SU-DHL-6 (cell line): ENCODE results near the gene MID2.

Experiments
- H2AFZ ChIP-seq: fragments of 200-600 bp; sonication (generic); 2 replicates; pipeline ENCODE4 v1.6.1; 2014; ENCODE audit warnings: low read depth, mild to moderate bottlenecking, moderate library complexity, mixed read lengths, antibody characterized with exemption, low read length; ENCODE audit not compliant: severe bottlenecking
- H3F3A ChIP-seq: fragments of 200-600 bp; shearing (Covaris generic); 2 replicates; pipeline ENCODE4 v1.6.0; 2016; ENCODE audit warnings: antibody characterized with exemption, mild to moderate bottlenecking; ENCODE audit not compliant: insufficient read depth
- H3K27ac ChIP-seq: fragments of 200-600 bp; sonication (generic); 2 replicates; pipeline ENCODE4 v1.5.1; 2016; ENCODE audit warnings: low read depth, mild to moderate bottlenecking, low read length, moderate library complexity, mixed read lengths
- H3K27me3 ChIP-seq: fragments of 200-600 bp; sonication (generic), shearing (Covaris generic); 2 replicates; pipeline ENCODE4 v1.6.0; 2014; ENCODE audit warnings: mild to moderate bottlenecking, low read length
- H3K36me3 ChIP-seq: fragments of 200-600 bp; sonication (generic); 2 replicates; pipeline ENCODE4 v1.6.1; 2014; ENCODE audit warnings: mild to moderate bottlenecking, low read length, mixed read lengths
- H3K4me2 ChIP-seq: fragments of 300-600, 200-600 bp; shearing (Covaris generic), sonication (generic); 2 replicates; pipeline ENCODE4 v1.6.0; 2014; ENCODE audit warnings: low read length, low read depth, mild to moderate bottlenecking; ENCODE audit not compliant: poor library complexity, severe bottlenecking
- H3K4me3 ChIP-seq: fragments of 200-600 bp; sonication (generic); 2 replicates; pipeline ENCODE4 v1.5.1; 2014; ENCODE audit warnings: antibody characterized with exemption, low read length, mild to moderate bottlenecking, mixed read lengths; ENCODE audit not compliant: insufficient read depth, poor library complexity, severe bottlenecking
- H3K79me2 ChIP-seq: fragments of 200-600 bp; sonication (generic); 2 replicates; pipeline ENCODE4 v1.6.1; 2014; ENCODE audit warnings: mild to moderate bottlenecking, low read length, moderate library complexity; ENCODE audit not compliant: insufficient read depth
- H3K9ac ChIP-seq: fragments of 200-600 bp; sonication (generic); 2 replicates; pipeline ENCODE4 v1.7.0; 2014; ENCODE audit warnings: mild to moderate bottlenecking, low read length
- H3K9me2 ChIP-seq: fragments of 200-600 bp; sonication (generic); replicated peaks from 2 replicates; pipeline ENCODE4 v1.6.1; 2014; ENCODE audit warnings: low read length; ENCODE audit not compliant: insufficient read depth
- H3K9me3 ChIP-seq: fragments of 200-600 bp; sonication (generic); 2 replicates; pipeline ENCODE4 v1.6.1; 2014; ENCODE audit warnings: low read length, mixed read lengths; ENCODE audit not compliant: insufficient read depth
- H4K20me1 ChIP-seq: fragments of 200-600 bp; sonication (generic); 2 replicates; pipeline ENCODE4 v1.6.1; 2014; ENCODE audit warnings: low read depth, mild to moderate bottlenecking, antibody characterized with exemption, low read length, moderate library complexity, mixed read lengths
- CTCF ChIP-seq: fragments of 200-600 bp; sonication (generic); IDR thresholded peaks from one replicate; pipeline ENCODE4 v1.5.1; 2017; ENCODE audit warnings: antibody characterized with exemption, mild to moderate bottlenecking, low read length, moderate library complexity; ENCODE audit not compliant: insufficient read depth, poor library complexity, severe bottlenecking
- EZH2phosphoT487 ChIP-seq: fragments of 200-600 bp; sonication (generic), shearing (Covaris generic); conservative IDR thresholded peaks from 2 replicates; pipeline ENCODE4 v1.6.1; 2018; ENCODE audit warnings: mild to moderate bottlenecking, antibody characterized with exemption, low read length, moderate library complexity, mixed read lengths

Gene MID2

GRCh38 chrX:107818900-107819521 lies 6.7 kb upstream of the MID2 start:
- TF ChIP-seq EZH2phosphoT487 (no peak), CTCF (no peak)
- Histone ChIP-seq H2AFZ (no peak overlapping the region), H3K9me2 (no peaks in the 10 kb centered on the region), H3K9me3 (peaks cover 7% of the 10 kb centered on the region; the same call in 1 of the 2 replicates), H3F3A (no peaks in the 10 kb centered on the region), H3K4me3 (no peak overlapping the region), H3K27ac (no peak overlapping the region), H3K36me3 (no peaks in the 10 kb centered on the region), H3K9ac (no peak overlapping the region), H3K27me3 (no peaks in the 10 kb centered on the region), H3K79me2 (no peaks in the 10 kb centered on the region), H4K20me1 (no peaks in the 10 kb centered on the region), H3K4me2 (no peak overlapping the region)

DNA sequence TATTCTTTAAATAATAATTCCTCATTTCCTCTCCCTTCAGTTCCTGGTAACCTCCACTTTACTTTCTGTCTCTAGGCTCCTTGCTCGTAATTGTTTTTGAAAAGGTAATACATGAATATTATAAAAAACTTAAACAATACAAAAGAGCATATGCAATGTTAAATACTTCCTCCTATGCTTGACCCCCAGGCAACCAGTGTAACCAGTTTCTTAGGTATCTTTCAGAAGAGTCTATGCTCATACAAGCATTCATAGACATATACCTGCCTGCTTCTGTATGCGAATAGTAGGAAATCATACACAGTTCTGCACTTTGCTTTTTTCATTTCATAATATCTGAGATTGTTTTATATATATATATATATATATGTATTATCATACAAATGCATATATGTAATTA lies 2.6 kb upstream of the MID2 start:
- Histone ChIP-seq H3K27ac (no peak overlapping the region), H4K20me1 (no peaks in the 10 kb centered on the region), H3K27me3 (no peaks in the 10 kb centered on the region), H3K9me3 (peaks cover 7% of the 10 kb centered on the region; the same call in 1 of the 2 replicates), H3F3A (no peaks in the 10 kb centered on the region), H3K4me2 (no peak overlapping the region), H3K9ac (no peak overlapping the region), H3K4me3 (no peak overlapping the region), H2AFZ (no peak overlapping the region), H3K9me2 (no peaks in the 10 kb centered on the region), H3K79me2 (no peaks in the 10 kb centered on the region), H3K36me3 (no peaks in the 10 kb centered on the region)
- no peak for TF ChIP-seq CTCF
- no peak for TF ChIP-seq EZH2phosphoT487

GRCh38 chrX:107823456-107823855 lies 2.2 kb upstream of the MID2 start:
- peaks cover 7% of the 10 kb centered on the region; the same call in 1 of the 2 replicates for H3K9me3 ChIP-seq
- H3F3A ChIP-seq: no peaks in the 10 kb centered on the region
- no peaks in the 10 kb centered on the region for H3K27me3 ChIP-seq
- H3K4me3 ChIP-seq: no peak overlapping the region
- no peak for TF ChIP-seq CTCF
- H3K9me2 ChIP-seq: no peaks in the 10 kb centered on the region
- H3K27ac ChIP-seq: no peak overlapping the region
- H4K20me1 ChIP-seq: no peaks in the 10 kb centered on the region
- H3K36me3 ChIP-seq: no peaks in the 10 kb centered on the region
- H3K79me2 ChIP-seq: no peaks in the 10 kb centered on the region
- no peak overlapping the region for H3K4me2 ChIP-seq
- no peak overlapping the region for H2AFZ ChIP-seq
- H3K9ac ChIP-seq: no peak overlapping the region
